K562 (cell line): Measurements from ENCODE around the gene NAPEPLD. TPM values are rescaled to one million over a fixed set of nuclear protein-coding genes. Genes with fewer than 3 reads are reported as not detected.
"Not testable (repeated sequence)": the region's sequence is repeated elsewhere in the genome, so short reads cannot be mapped to it uniquely, and the experiment has no call there.

Source experiments
- ATAC-seq: fragments of 200-7000 bp; cut with Tn5 transposase; 3 replicates; pipeline ENCODE4 v1.9.1; 2020; ENCODE audit warnings: moderate library complexity
- BruUV-seq: library from RNA; stranded (reverse); fragments of 400-500 nt; replicated peaks from 2 replicates; lab custom pipeline; 2021; lab: Mats Ljungman, UMichigan
- CTCF ChIA-PET: fragments of 300-600 bp; formaldehyde crosslinking; extraction: SDS; loops from one replicate; lab custom pipeline; 2021; ENCODE audit warnings: low intra/inter-chr PET ratio; lab: Yijun Ruan, JAX
- POLR2A ChIA-PET: fragments of 300-600, 350-650 bp; sonication (Branson Sonifier 250); formaldehyde crosslinking; extraction: SDS; loops from one replicate; lab custom pipeline; 2021; ENCODE audit warnings: antibody characterized with exemption, inconsistent platforms; lab: Yijun Ruan, JAX
- DNase-seq, 4 experiments: peaks; one replicate each; pipeline versions ENCODE4 v3.0.0 to v3.0.0-alpha.2; 2011 to 2018; ENCODE audit warnings: low spot score in 3 of 4, mixed read lengths in 3 of 4; ENCODE audit errors: extremely low read depth in 1 of 4
- FAIRE-seq: peaks from 2 replicates; lab custom pipeline; 2011; peaks lifted over from hg19 to GRCh38; lab: Jason Lieb, UNC
- H2AFZ ChIP-seq: 2 replicates; pipeline ENCODE4 v1.6.0; 2011; ENCODE audit warnings: low read depth, low read length, control low read depth, inconsistent platforms
- H3K27ac ChIP-seq: fragments of 200-600 bp; 3 replicates; pipeline ENCODE4 v1.8.0; 2011; ENCODE audit warnings: low read depth, mild to moderate bottlenecking, control low read depth, inconsistent platforms, low read length, moderate library complexity, mixed read lengths; ENCODE audit errors: extremely low read depth
- H3K27me3 ChIP-seq, 2 experiments: fragments of 300-600 bp in 1 of 2; 2 replicates in 1 of 2; 3 replicates in 1 of 2; pipeline versions ENCODE4 v1.6.0 to v1.8.0; 2011; ENCODE audit warnings: inconsistent platforms in 2 of 2, low read length in 2 of 2, mild to moderate bottlenecking in 1 of 2, mixed read lengths in 1 of 2, moderate library complexity in 1 of 2; ENCODE audit not compliant: control insufficient read depth in 2 of 2, insufficient read depth in 2 of 2
- H3K36me3 ChIP-seq: fragments of 300-600 bp; 3 replicates; pipeline ENCODE4 v1.8.0; 2011; ENCODE audit warnings: mild to moderate bottlenecking, low read length, inconsistent platforms; ENCODE audit not compliant: control insufficient read depth, insufficient read depth
- H3K4me1 ChIP-seq, 2 experiments: fragments of 200-600 bp in 1 of 2; replicated peaks in 1 of 2; 2 replicates in 1 of 2; 3 replicates in 1 of 2; pipeline versions ENCODE4 v1.5.1 to v1.8.0; 2011; ENCODE audit warnings: inconsistent platforms in 2 of 2, low read length in 2 of 2, mild to moderate bottlenecking in 1 of 2, mixed read lengths in 1 of 2, moderate library complexity in 1 of 2; ENCODE audit not compliant: control insufficient read depth in 2 of 2, insufficient read depth in 2 of 2
- H3K4me2 ChIP-seq: 2 replicates; pipeline ENCODE4 v1.6.1; 2011; ENCODE audit warnings: low read length, control low read depth, inconsistent platforms, mixed read lengths; ENCODE audit not compliant: insufficient read depth
- H3K4me3 ChIP-seq: fragments of 200-600 bp; sonication (generic), shearing (Covaris generic); 2 replicates; pipeline ENCODE4 v1.5.1; 2016; ENCODE audit warnings: control low read depth, inconsistent platforms
- H3K79me2 ChIP-seq: fragments of 200-600 bp; 3 replicates; pipeline ENCODE4 v1.8.0; 2011; ENCODE audit warnings: low read length, inconsistent platforms; ENCODE audit not compliant: control insufficient read depth, insufficient read depth
- H3K9ac ChIP-seq, 2 experiments: 2 replicates each; pipeline versions ENCODE4 v1.6.0 to v1.6.1; 2011; ENCODE audit warnings: low read depth in 2 of 2, low read length in 2 of 2, control low read depth in 1 of 2, inconsistent platforms in 1 of 2, mild to moderate bottlenecking in 1 of 2, mixed read lengths in 1 of 2; ENCODE audit not compliant: insufficient read depth in 1 of 2
- H3K9me1 ChIP-seq: one replicate; pipeline ENCODE4 v1.6.0; 2011; ENCODE audit warnings: inconsistent platforms, mild to moderate bottlenecking, low read length, moderate library complexity; ENCODE audit not compliant: control insufficient read depth, insufficient read depth
- H3K9me3 ChIP-seq: replicated peaks from 2 replicates; pipeline ENCODE4 v1.5.1; 2011; ENCODE audit warnings: low read depth, low read length, inconsistent platforms; ENCODE audit not compliant: control insufficient read depth, insufficient read depth
- H4K20me1 ChIP-seq: replicated peaks from 2 replicates; pipeline ENCODE4 v1.6.1; 2011; ENCODE audit warnings: low read length, inconsistent platforms, mixed read lengths; ENCODE audit not compliant: control insufficient read depth, insufficient read depth
- BRD9 ChIP-seq: fragments of 450-650 bp; IDR thresholded peaks from 2 replicates; pipeline ENCODE4 v1.6.1; 2018; ENCODE audit warnings: low read depth; ENCODE audit not compliant: partially characterized antibody
- PKNOX1 ChIP-seq: fragments of 450-650 bp; IDR thresholded peaks from 2 replicates; pipeline ENCODE4 v1.6.1; 2016
- ZNF384 ChIP-seq: IDR thresholded peaks from 2 replicates; pipeline ENCODE4 v1.6.1; 2012; ENCODE audit warnings: low read depth, low read length, improper control_type of control experiment
- WGBS: fragments of 100-300 bp; shearing (Covaris generic); methylation state at CpG from one replicate; pipeline ENCODE4 v1.1.6; 2016; ENCODE audit warnings: low coverage, mixed read lengths; ENCODE audit not compliant: insufficient coverage; ENCODE audit errors: missing lambda C conversion rate; 5-methylcytosine and 5-hydroxymethylcytosine counted together
- in situ Hi-C: fragments of 300-500 bp; cut with MboI; formaldehyde crosslinking; loops from 4 replicates; pipeline ENCODE4 v1.15.0; 2018; ENCODE audit warnings: inconsistent platforms, mixed read lengths
- intact Hi-C: fragments of 100-400 bp; cut with micrococcal nuclease; formaldehyde crosslinking; loops from 2 replicates; pipeline ENCODE4 v1.14.2; 2022
- polyA plus RNA-seq, 8 experiments: library from polyadenylated mRNA; depleted of rRNA in 4 of 8; stranded (reverse) in 5 of 8; unstranded in 3 of 8; fragments of >200 nt; fragmentation: Nextera tagmentation in 2 of 8; fragmentation: Illumina TruSeq in 1 of 8; extraction: Ambion mirVana in 2 of 8; extraction: Trizol in 1 of 8; gene quantifications; 2 replicates each; pipeline versions ENCODE4 v1.2.1 to v1.2.3, GENCODE V29; 2011 to 2014; ENCODE audit warnings: inconsistent platforms in 1 of 8, missing spikeins in 1 of 8
- total RNA-seq, 7 experiments: library from RNA; depleted of rRNA in 6 of 7; stranded (reverse); fragments of >200 nt in 6 of 7; fragmentation: Illumina TruSeq in 2 of 7; extraction: Trizol in 2 of 7; gene quantifications; 2 replicates each; pipeline versions ENCODE4 v1.2.1 to v1.2.3, GENCODE V29; 2011 to 2021; ENCODE audit warnings: low replicate concordance in 1 of 7

Gene NAPEPLD
- total and polyA plus RNA-seq, 9 of the 15 experiments (the other 6 are each of a cell fraction or from before 2014, with no cell fraction given): 3.2 to 11.0 (median 7.5) TPM

GRCh38 chr7:103113164-103113563, 35.7 kb downstream of the NAPEPLD start:
- Histone ChIP-seq H3K4me2 (no peak overlapping the region), H3K9me1 (no peaks in the 10 kb centered on the region), H3K4me1 (no peaks in the 10 kb centered on the region), H3K9me3 (no peaks in the 10 kb centered on the region), H3K36me3 (peaks cover 20% of the 10 kb centered on the region), H4K20me1 (no peaks in the 10 kb centered on the region), H3K9ac (no peak overlapping the region), H3K79me2 (no peaks in the 10 kb centered on the region), H3K27me3 (no peaks in the 10 kb centered on the region), H3K27ac (no peak overlapping the region), H2AFZ (no peak overlapping the region), H3K4me3 (no peak overlapping the region)
- 87% methylated on average over 2 of the region's 2 CpGs for WGBS
- ATAC-seq: no peak
- TF ChIP-seq BRD9 (no peak), PKNOX1 (no peak), ZNF384 (0 out of 2 replicates have a peak, but pooled peaks have one; percentile 23)
- in situ Hi-C loops: no loop called here
- ChIA-PET CTCF (no interaction called here), POLR2A (no interaction called here)
- intact Hi-C loops: no loop called here
- no peak for DNase-seq
- FAIRE-seq: no peak
- BruUV-seq: no TSS peak

GRCh38 chr7:103106703-103107070, 42.2 kb downstream of the NAPEPLD start:
- CTCF ChIA-PET, BruUV-seq, H4K20me1 ChIP-seq, H3K79me2 ChIP-seq, H3K9ac ChIP-seq, H3K27ac ChIP-seq, FAIRE-seq, H3K27me3 ChIP-seq, in situ Hi-C loops, ATAC-seq, H3K4me3 ChIP-seq, H3K9me1 ChIP-seq, intact Hi-C loops, H3K9me3 ChIP-seq, DNase-seq, H3K4me1 ChIP-seq, H2AFZ ChIP-seq, H3K4me2 ChIP-seq: not testable (repeated sequence)
- 60% methylated on average over 6 of the region's 6 CpGs for WGBS
- peaks cover 22% of the 10 kb centered on the region; the same call in 2 of the 3 replicates for H3K36me3 ChIP-seq
- POLR2A ChIA-PET: interaction anchor here (0.6 to 1.6 kb wide), 2 partner anchors 13 to 279 kb away, joined by 4 to 7 read pairs; no protein-coding TSS in a partner anchor
